ENCODE data around the gene OVAAL. TPM values are rescaled to one million over a fixed set of nuclear protein-coding genes. Genes with fewer than 3 reads are reported as not detected.

The OVAAL gene
- total and polyA plus RNA-seq, 2 of the 8 experiments (the other 6 are each of a cell fraction or from before 2014, with no cell fraction given): not detected

DNA sequence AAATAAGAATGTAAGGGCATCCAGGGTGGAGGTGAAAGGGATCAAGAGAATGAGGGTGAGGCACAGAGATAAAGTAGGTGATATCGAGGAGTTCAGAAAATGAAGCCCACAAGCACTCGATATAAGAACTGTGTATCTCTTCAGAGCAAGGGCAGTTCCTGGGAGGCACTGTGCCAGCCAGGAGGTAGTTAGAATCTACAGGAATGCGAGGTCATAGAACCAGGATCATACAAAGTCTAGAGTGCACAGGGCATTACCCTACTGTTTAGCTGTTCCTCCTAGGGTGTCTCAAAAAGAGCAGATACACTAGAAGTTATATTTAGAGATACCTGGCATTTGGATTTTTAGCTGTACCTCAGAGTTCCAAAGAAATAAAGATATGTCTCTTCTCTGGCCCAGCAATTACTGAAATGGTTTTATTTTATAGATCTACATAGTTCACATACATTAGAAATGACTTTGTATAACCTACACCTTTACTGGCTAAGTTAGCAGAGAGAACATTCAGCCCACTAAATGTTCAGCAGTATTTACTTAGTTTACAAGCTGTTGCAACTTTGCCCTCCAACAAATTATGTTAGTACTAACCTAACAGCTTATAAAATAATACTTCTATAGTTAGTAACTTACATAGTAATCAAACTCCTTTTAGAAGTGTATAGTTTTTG lies 1.6 kb downstream of the OVAAL start:
- H2BK12ac ChIP-seq (ENCODE audit: low read depth, low read length): no peak overlapping the region
- H4K8ac ChIP-seq (ENCODE audit: extremely low read depth, insufficient read depth, low read length): no peak overlapping the region
- no peak overlapping the region for H3K23ac ChIP-seq (ENCODE audit: insufficient read length)
- H2BK20ac ChIP-seq (ENCODE audit: low read length): no peak overlapping the region
- H3K79me2 ChIP-seq (ENCODE audit: control insufficient read depth in 1 of 2, insufficient read depth in 2 of 2, low read length in 2 of 2): no peaks in the 10 kb centered on the region
- no peak overlapping the region for H3K4me3 ChIP-seq (ENCODE audit: extremely low read depth in 1 of 4, insufficient read depth in 2 of 4, low read depth in 3 of 4, low read length in 4 of 4)
- no peaks in the 10 kb centered on the region for H3K23me2 ChIP-seq (ENCODE audit: low read depth, low read length)
- CTCF ChIA-PET (ENCODE audit: partially characterized antibody): interaction anchor here (0.5 to 1.3 kb wide), 4 partner anchors 13 to 871 kb away, joined by 3 to 4 read pairs (median 3); no protein-coding TSS in a partner anchor
- H4K5ac ChIP-seq (ENCODE audit: insufficient read length, low read depth, low read length): no peak overlapping the region
- DNase-seq (ENCODE audit: low read depth in 1 of 2, low spot score in 2 of 2) (no peak), FAIRE-seq (no peak)
- H3K14ac ChIP-seq (ENCODE audit: insufficient read length): no peak overlapping the region
- no peak overlapping the region for H2AK5ac ChIP-seq (ENCODE audit: low read depth, low read length)
- POLR2A ChIA-PET (ENCODE audit: partially characterized antibody): interaction anchor here (0.6 kb wide), 1 partner anchor 19 kb away, joined by 3 read pairs; no protein-coding TSS in a partner anchor
- no peak overlapping the region for H3K18ac ChIP-seq (ENCODE audit: extremely low read depth, low read length)
- no peak overlapping the region for H3K56ac ChIP-seq (replicated peaks; ENCODE audit: insufficient read length, low read depth, low read length)
- no peak overlapping the region for H3K9ac ChIP-seq (replicated peaks in 1 of 4; ENCODE audit: extremely low read depth in 1 of 4, low read depth in 3 of 4, low read length in 3 of 4)
- no peak for TF ChIP-seq NANOG (IDR thresholded peaks at IDR 0.05; ENCODE audit: insufficient read depth, low read depth, low read length, poor library complexity, severe bottlenecking)
- no peak for TF ChIP-seq KDM1A (IDR thresholded peaks at IDR 0.05; ENCODE audit: borderline replicate concordance, low read length)
- no peak for TF ChIP-seq JUND (IDR thresholded peaks at IDR 0.05; ENCODE audit: low read length)
- TF ChIP-seq FOSL1 (IDR thresholded peaks at IDR 0.05; ENCODE audit: insufficient read depth, low read depth, low read length): no peak
- TF ChIP-seq POLR2A (IDR thresholded peaks at IDR 0.05; ENCODE audit: control extremely low read depth in 1 of 2, low read depth in 2 of 2, low read length in 2 of 2): no peak
- no peak for TF ChIP-seq YY1 (IDR thresholded peaks at IDR 0.05; ENCODE audit: low read depth, low read length)
- H3K9me3 ChIP-seq (ENCODE audit: insufficient read depth in 2 of 2, low read depth in 1 of 2, low read length in 1 of 2): no peaks in the 10 kb centered on the region
- H3K27ac ChIP-seq (ENCODE audit: low read depth, low read length): no peak overlapping the region
- H3K4me2 ChIP-seq (ENCODE audit: insufficient read depth in 1 of 2, low read depth in 2 of 2, low read length in 2 of 2): no peak overlapping the region
- H3K79me1 ChIP-seq (ENCODE audit: low read depth, low read length): no peaks in the 10 kb centered on the region
- WGBS, 2 experiments (ENCODE audit: extremely low coverage in 1 of 2, insufficient coverage in 1 of 2, insufficient read length in 1 of 2, insufficient replicate concordance in 2 of 2, low coverage in 1 of 2, low lambda C conversion rate in 2 of 2, missing lambda C conversion rate in 1 of 2): 88% methylated on average over 3 of the region's 3 CpGs; no CpG with 5 or more reads in 1 of the 2 experiments
- no peak overlapping the region for H2BK5ac ChIP-seq (ENCODE audit: low read depth, low read length)
- H2BK120ac ChIP-seq (replicated peaks; ENCODE audit: low read depth, low read length): no peak overlapping the region
- no peak overlapping the region for H2AFZ ChIP-seq (ENCODE audit: low read length)
- no peak overlapping the region for H3K4ac ChIP-seq (replicated peaks; ENCODE audit: insufficient read length, low read depth, low read length)
- no peaks in the 10 kb centered on the region for H3K4me1 ChIP-seq (replicated peaks in 1 of 4; ENCODE audit: control insufficient read depth in 3 of 4, insufficient read depth in 4 of 4, low read length in 3 of 4)
- H4K91ac ChIP-seq (replicated peaks; ENCODE audit: insufficient read length, low read length): no peak overlapping the region
- H3K36me3 ChIP-seq (ENCODE audit: control insufficient read depth in 2 of 4, insufficient read depth in 4 of 4, low read length in 3 of 4): no peaks in the 10 kb centered on the region
- no peaks in the 10 kb centered on the region for H4K20me1 ChIP-seq (replicated peaks in 1 of 2; ENCODE audit: control insufficient read depth in 1 of 2, insufficient read depth in 2 of 2, low read length in 2 of 2)
- H2BK15ac ChIP-seq (ENCODE audit: low read length): no peak overlapping the region
- H3K27me3 ChIP-seq (replicated peaks in 1 of 4; ENCODE audit: control insufficient read depth in 3 of 4, extremely low read depth in 1 of 4, insufficient read depth in 3 of 4, low read length in 3 of 4): no peaks in the 10 kb centered on the region
